Kidney tubule cell (primary cell): ENCODE data around the gene PDZD2.
"Not testable (repeated sequence)": the region's sequence is repeated elsewhere in the genome, so short reads cannot be mapped to it uniquely, and the experiment has no call there.

Experiments used
- DNase-seq: peaks from one replicate; pipeline ENCODE4 v3.0.0-alpha.2; 2018; ENCODE audit warnings: low spot score

The PDZD2 gene

DNA sequence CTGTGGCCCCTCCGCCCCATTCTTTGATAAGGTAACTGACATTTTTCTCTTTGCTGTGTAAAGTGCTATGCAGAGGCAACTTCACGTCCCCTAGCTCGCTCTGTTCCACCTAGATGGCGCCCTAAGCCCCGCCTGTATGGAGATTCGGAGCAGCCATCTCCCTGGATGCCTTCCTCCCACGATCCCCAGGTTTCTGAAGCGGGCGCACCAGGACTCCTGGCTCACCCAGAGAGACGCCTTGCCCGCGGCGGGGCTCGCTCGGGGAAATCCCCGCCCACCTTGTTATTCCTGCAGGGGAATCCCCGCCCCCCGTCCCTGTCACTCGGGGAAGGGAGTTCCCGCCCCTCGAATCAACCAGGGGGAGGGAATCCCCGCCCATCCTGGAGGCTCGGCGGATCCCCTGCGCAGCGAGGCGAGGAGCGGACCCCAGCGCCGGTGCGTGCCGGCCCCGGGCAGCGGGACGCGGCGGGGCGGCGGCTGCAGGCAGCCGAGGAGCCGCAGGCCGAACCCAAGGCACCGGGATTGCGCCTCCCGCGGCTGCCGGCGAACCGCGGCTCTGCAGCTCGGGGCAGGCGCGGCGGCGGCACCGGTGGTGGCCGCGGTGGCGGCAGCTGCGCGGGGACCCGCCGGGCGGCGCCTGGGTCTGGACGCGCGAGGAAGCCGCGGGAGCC lies at the start of gene PDZD2:
TSS of gene PDZD2 (plus strand) at position 384 of the 671 bp plus-strand sequence.
- peak; percentile 67 for DNase-seq

DNA sequence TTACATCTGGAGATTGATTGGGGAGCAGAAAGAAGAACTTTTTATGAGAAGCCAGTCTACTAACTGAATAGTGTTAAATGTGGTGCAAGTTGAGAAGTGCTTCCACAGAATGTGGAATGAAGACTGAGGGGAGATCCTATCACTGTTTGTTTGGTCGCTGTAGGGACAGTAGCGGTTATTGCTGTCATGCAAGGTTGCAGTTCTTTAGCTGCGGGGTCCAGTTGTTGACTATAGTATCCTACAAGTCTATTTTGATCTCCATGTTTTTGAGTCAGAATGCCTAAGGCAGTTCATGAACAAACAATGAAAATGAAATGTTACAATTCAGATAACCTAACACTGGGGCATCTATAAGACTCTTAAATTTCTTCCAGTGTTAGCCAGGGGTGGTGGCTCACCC lies 45.3 kb upstream of the PDZD2 start:
- DNase-seq: no peak

DNA sequence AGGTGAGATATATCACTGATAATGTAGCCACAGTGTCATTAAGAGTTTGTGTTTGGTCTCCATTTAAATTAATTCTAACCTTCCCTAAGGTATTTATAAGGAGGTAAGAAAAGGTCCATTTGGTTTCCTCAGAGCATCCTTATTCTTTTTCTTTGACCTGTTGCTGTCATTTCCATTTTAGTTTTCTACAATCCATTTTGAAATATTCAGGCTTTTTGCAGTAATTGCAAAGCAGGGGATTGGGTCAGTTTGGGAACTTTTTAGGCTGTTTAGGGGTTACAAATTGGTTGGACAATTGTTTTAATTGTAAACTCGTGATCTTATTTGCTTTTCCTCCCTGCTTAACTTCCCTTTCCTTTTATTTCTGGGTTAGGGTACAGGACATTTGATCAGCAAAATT lies 42.6 kb upstream of the PDZD2 start:
- no peak for DNase-seq

DNA sequence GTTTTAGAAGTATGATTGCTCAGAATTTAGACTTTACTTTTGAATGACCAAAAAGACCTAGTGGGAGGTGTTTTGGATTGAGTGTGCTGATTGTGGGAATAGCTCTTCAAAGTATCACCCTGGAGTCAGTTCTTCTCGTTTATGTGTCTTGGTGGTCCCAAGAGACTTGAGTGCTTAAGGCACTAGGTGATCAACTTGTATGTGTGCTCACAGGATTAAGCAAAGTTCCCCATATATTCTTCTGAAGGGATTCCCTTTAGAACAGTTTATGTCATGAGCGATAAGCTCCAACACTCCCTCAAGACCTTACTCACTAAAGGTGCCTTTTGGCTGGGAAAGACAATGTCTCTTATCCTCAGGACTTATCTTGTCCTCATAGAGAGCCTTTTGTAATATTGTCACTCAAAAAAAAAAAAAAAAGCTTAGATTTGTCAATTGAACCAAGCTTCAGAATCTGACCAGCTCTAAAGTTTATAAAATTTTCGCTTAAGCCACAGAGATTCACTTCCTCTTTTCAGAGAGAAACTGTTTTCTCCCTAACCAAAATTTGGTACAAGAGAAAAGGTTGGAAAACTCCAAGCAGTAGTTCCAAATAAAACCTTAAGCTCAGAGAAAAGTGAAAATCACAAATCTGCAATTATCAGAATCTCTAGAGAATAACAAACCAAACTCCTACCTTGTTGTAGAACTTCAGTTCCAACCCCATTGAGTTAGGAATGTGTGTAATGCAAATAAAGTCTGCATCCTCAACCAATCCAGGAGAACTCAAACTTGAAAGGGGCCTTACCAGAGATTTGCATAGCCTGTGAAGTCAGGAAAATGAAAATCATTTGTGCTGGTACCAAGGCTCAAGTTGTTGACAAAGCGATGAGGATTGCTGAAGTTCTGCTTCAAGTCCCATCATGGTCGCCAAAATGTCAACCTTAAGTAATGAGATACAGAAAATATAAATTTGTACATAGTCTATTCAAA lies 40.0 kb upstream of the PDZD2 start:
- no peak for DNase-seq

DNA sequence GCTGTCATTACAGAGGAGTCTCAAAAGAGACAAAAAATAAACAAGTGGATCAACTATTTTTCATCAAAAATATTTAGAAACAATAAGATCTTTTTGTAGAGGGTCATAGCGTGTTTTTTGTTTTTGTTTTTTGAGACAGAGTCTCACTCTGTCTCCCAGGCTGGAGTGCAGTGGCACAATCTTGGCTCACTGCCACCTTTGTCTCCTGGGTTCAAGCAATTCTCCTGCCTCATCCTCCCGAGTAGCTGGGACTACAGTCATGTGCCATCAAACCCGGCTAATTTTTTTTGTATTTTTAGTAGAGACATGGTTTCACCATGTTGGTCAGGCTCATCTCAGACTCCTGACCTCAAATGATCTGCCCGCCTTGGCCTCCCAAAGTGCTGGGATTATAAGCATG lies 36.6 kb upstream of the PDZD2 start:
- DNase-seq: not testable (repeated sequence)

DNA sequence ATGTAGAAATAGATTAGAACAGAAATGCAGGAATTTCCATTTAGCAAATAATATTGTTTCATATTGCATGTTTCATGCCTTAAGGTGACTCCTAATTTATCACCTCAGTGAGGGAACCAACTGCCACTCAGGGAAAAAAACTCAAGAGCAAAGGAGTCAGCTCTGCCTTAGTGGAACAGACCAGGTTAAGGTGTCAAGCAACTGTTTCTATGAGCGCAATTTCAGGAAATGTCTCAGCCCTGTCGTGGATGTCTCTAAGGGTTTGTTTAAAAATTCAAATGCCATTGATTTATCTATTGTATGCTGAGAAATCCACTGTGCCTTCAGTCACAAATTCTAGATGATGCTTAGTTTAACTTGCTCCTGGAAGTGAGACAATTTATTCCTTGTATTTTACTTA lies 34.7 kb upstream of the PDZD2 start:
- no peak for DNase-seq

DNA sequence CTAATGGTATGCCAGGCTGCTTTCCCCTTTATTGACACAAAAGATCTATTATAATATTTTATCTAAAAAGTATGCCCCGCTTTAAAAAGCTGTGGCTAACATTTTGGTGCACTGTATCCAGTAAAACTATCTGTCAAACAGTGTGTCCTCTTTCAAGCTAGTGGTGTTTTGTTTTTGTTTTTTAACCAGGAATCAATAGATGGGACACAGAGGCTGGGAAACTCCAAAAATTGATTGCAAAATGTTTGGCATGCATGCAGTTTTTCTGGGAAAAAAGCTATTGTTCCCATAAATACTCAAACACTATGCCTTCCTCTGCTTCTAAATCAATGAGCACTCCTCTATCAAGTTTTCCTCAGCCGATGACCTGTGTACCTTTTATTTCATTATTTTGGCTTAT lies 34.3 kb upstream of the PDZD2 start:
- DNase-seq: no peak

DNA sequence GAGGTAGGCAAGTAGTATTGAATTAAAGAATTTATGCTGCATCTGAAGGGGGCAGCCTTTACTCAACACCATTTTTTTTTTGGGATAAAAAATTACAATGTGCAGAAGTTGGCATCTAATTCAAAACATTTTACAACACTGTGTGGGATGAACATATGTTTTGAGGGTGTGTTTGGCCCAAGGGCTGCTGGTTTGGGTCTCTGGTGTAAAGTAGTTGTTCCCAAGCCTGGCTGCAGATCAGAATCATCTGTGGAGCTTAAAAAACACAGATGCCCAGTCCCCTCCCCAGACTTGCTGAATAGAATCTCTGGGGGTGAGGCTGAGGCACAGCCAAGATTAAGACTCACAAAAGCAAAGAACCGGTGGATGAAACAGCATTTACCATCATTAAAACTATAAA lies 33.0 kb upstream of the PDZD2 start:
- DNase-seq: no peak

DNA sequence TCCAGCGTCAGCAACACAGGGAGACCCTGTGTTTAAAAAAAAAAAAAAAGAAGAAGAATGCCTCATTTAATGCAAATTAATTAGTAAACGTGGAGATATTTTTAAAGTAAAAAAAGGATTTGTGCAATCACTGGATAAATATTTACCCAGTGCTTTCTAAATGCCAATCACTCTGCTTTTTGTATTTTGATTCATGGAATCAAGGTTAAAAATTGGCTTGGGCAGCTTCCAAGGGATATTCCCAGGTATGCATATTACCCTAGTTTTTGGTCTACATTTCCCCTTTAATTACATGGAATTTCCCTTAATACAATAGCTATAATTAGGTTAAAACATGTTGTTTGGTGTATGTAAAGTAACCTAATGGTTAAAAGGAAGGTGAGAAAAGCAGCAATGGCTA lies 31.4 kb upstream of the PDZD2 start:
- DNase-seq: no peak

DNA sequence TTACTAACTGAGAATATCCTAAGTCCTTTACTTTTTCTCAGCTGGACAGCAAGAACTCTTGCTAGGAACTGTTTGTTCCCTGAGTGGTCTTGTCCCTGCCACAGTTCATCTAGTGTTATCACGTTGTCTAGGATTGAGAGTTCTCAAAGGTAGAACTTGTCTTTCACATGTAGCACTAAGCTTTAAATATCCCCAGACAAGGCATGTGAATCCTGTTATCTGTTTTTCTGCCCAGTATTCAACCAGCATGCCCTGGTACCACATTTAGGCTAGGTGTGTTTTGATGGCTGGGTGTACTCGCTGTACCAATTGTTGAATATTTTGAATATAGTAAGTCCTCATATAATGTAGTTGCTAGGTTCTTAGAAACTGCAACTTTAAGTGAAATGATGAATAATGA lies 27.9 kb upstream of the PDZD2 start:
- no peak for DNase-seq

DNA sequence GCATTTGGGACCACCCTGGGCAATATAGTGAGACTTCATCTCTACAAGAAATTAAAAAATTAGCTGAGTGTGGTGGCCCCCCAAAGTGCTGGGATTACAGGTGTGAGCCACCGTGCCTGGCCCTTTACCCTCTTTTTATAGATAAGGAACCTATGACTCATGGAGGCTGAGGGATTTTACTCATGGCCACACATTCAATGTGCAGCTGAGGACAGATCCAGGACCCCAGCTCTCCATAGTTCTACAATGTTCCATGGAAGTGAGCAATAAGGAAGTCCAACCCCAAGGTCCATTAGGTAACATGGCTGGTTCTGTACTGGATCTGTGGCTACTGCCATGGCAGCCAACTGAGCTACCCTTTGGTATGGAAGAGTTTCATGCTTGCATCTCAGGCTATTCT lies 25.3 kb upstream of the PDZD2 start:
- DNase-seq: no peak

DNA sequence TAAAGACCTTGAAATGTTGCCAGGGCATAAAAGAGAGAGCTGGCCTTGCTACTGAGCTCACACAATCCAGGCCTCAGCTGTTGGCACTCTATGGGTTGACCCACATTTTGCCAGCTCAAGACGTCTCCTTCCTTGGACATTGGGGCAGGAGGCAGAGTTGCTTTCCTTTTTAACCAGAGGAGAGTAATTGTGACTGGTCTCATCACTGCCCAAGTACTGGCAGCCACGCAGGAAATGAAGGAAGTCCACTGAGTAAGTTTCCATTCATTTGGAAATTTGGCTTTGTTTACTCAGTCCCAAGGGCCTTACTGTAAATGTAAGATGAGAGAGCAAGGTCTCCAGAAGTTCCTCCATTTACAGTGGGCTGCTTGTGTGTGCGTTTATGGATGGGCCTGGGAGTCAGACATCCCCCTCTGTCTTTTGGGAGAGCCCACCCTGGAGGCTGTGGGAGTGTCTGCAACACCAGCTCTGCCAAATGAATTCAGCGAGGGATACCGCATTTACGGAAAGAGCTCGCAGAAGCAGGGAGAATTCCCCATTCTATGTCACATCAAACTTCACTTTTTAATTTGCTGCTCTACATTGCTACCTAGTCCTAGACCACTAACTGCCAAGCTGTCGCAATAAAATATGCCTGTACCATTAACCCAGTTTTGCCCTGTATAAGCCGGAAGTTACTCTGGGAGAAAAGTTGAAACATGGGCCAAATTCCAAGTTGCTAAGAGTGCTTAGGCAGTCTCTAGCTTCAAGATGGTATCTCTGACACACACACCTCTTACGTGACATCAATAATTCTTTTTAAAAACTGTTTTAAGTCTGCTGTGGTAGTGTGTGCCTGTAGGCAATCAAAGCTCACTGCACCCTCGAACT lies 24.5 kb upstream of the PDZD2 start:
- DNase-seq: no peak

DNA sequence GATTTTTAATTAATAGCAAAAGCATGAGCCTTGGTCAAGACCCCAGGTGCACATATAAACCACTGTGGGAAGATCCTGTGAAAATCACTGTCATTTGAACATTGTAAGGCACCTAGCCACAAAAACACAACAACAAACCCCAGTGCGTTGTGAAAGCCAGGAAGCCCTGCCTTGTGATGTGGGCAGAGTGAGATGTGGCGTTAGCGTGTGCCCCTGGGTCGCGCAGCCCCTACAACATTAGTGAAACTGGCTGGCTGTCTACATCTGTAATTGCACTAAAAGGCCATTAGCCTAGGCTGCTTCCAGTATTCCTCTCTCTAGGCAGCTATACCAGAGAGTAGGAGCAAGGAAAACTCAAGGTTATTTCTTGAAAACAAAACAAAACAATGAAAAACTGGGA lies 21.1 kb upstream of the PDZD2 start:
- DNase-seq: no peak

DNA sequence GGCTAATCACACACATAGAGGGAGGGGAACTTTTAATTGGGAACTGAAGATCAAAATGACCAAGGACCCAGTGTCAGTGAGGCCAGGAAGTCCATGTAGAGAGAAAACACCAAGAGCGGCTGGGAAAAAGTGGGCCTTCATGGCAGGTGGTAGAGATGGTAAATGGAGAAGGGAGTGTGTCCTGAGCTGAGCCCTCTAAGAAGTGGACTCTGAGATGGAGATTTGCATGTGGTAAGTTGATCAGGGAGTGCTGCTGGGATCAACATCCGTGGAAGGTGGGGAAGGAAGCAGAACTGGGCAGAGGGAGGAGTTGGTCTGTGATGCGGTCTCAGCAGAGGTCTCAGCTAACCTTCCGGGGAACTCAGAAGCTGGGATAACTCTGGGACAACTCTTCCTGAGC lies 18.9 kb upstream of the PDZD2 start:
- no peak for DNase-seq

DNA sequence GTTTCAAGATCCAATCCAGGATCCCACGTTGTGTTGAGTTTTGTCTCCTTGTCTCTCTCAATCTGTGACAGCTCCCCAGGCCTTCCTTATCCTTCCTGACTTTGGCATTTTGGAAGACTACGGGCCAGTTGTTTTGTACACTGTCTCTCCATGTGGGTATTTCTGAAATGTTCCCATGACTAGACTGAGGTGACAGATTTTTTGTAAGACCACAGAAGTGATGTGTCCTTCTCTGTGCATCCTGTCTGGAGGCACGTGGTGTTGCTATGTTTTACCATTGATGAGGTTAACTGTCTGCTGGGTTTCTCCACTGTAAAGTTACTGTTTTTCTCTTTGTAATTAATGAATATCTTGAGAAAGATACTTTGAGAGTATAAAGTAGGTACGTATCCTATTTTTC lies 15.7 kb upstream of the PDZD2 start:
- no peak for DNase-seq

DNA sequence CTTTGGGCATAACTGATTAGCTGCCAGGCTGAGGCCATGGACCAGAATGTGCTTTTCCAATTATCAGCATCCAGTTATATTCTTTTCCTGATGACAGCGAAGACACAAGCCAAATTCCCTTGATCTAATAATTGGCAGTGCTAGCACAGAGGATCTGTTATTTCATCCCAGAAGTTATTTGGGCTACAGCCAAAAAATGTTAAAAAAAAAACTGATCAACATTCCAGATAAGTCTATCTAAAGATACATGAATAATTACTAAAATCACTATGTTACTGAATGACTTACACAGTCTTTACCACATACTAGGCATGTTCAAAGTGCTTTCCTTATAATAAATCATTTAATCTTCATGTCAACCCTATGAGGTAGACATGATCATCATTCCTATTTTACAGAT lies 13.5 kb upstream of the PDZD2 start:
- DNase-seq: no peak

DNA sequence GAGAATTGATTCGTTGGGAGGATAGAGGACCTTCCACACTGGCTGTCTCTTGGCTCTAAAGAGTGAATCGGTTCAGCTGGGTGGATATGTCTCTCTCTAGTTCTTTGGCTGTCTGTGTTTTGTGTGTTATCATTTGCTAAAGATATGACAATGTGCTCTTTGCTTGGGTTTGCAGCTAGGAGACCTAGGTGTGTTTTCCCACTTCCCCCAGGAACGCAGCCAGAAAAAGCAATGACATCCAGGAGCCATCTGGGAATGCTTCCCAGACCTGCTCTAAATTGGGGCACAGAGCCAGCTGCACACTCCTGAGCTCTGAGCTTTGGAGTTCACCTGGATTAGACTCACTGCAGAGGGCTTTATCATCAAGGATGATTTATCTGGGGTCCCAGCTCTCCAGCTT lies 12.8 kb upstream of the PDZD2 start:
- DNase-seq: no peak

DNA sequence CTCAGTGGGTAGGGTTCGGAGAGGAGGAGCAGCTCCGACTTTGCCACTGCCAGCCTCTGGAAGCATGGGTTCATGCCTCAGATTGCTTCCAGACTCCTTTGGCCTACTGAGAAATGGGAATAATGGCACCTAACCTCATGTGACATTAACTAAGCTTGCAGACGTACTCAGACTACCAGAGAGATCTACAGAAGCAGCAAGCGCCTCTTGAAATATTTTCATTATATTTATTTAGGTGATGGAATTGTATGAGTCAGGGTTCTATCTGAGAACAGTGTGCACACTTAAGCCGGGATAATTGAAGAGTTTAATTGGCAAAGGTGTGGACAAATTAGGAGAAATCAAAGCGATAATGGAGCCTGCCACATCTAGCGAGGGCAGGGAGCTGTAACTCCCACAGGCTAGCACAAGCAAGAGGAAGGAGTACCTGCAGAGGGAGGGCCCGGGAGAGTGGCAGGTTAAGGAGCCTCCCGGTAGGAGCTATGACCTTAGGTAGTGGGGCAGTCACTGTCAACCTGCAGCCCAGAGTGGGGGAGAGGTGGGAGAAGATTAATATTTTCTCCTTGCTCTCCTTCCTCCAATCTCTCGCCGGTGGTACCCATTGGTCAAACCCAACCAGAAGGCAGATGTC lies 12.2 kb upstream of the PDZD2 start:
- DNase-seq: no peak

DNA sequence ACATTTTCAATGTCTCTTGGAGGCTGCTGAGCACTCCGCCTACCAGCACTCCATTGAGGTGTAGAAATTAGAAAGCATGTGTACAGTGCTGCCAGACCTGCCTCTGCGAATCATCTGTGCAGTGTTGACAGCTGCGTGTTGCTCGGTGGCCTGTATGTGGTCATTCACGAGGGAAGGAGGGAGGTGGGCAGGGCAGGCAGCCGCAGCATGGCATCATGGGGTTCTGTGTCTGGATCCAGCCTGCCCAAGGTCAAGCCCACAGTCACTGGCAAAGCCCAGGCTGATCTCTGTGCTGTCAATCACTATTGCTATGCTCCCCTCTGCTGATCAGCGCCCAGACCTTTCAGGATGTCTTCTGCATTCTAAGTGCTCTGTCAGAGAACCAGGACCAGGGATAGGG lies 8.0 kb upstream of the PDZD2 start:
- DNase-seq: no peak

DNA sequence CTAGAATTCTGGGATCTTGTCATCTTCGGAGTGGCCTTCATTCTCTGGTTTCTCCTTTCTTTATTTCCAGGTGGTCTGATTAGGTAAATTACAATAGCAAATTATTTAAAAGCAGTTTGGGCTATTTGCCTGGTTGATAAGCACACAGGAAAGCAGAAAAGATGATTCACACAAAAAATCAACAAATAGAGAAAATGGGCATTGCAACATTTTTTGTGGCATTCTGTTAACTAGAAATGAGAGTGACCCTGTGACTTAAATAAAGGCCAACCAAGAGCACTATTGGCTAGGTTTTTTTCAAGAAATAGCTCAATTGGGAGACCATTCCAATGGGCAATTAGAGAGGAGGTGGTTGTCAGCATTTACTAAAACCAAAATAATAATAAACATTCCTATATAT lies 6.5 kb upstream of the PDZD2 start:
- no peak for DNase-seq

DNA sequence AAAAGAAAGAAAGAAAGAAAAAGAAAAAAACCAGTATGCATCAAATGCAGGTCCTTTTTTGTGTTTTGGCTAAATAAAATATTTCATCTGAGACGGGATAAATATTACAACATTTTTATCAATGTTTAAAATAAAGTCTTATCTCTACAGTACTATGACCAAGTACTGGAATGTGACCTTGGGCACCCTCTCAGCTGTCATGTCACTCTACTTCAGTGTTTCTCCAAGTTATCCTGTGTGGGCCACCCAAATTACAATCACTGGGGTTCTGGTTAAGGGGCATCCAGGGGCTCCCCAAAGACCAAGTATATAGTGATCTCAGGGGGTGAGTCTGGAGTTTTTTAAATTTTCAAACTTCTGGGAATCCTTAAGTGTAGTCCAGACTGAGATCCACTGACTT lies 3.5 kb upstream of the PDZD2 start:
- DNase-seq: no peak

DNA sequence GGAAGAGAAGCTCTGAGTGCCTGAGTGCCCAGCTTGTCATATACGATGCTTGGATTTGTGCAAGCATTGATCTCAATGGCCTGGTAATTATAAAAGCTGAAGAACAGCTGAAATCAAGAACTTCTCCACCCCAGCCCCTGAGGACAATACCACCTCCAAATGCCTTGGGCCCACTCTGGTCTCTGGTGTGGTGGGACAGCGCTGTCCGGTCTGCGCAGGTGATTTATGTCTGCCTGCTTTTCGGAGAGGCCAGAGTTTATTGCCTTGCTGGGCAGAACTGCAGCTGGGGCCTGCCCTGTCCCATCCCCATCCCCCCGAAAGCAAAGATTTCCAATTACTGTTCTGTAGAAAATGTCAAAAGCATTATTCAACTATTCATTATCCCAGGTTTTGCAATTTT lies 1.1 kb upstream of the PDZD2 start:
- DNase-seq: no peak
